ENCODE results near the gene CIITA.

Gene CIITA

GRCh38 chr16:10881479-10882030 lies 4.6 kb downstream of the CIITA start:
- DNase-seq: no peak

DNA sequence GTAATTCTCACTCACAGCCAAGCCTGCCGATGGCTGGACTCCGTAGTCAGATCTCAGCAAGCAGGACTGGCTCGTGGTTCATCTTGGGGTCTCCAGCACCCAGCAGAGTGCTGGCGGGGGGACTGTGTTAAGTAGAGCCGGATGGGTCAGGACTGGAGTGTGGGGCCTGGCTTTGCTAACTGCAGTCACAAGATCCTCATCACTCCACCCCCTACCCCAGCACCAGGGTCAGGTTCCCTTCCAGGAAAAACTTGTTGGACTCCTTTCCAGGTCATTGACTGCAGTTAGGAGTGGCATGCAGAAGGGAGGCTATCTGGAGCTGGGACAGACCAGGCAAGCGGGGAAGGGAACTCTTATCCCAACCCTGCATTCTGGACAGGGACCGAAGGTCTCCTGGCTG lies 6.0 kb downstream of the CIITA start:
- DNase-seq: no peak

DNA sequence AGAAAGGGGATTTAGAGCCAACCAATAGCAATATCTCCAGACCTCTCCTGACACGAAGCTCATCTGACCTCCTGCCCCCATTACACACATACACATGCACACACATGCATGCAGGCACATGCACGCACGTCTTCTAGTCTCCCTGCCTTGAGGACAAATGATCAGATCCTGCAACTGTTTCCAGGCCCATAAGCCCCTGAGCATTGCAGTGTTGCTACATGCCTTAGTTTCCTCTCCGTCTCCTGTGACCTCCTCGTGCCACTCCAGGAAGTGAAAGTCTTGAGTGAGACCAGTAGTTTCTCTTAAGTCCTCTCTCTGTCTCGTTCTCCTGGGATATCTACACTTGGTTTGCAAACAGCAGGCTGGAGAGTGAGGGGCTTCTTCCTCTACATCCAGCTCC lies 8.2 kb downstream of the CIITA start:
- DNase-seq: no peak

DNA sequence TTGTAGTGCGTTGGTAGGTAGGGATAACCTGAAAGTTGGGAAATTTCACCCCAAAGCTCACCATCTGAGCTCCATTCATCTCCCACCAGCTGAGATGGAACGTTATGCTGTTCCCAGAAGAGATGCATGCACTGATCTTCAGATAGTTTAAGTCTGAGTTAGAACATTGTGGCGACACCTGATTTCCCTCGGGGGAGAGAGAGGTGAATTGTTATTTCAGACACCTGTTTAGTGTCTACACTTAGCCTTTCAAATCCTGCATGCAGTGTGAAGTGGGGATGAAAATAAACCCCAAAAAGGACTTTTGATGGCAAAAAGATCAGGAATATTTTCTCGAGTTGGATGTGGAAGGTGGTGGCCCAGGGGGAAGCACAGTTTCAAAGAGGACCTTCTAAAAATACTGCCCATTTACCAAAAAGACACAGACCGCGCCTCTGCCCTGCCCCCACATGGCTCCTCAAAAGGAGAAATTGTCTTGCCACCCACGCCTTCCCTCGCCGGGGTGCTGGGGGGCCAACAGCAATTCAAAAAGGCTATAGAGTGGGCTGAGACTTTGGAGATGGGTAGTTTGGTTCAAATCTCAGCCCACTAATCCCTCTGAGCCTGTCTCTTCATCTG lies 11.4 kb downstream of the CIITA start:
- DNase-seq: no peak

DNA sequence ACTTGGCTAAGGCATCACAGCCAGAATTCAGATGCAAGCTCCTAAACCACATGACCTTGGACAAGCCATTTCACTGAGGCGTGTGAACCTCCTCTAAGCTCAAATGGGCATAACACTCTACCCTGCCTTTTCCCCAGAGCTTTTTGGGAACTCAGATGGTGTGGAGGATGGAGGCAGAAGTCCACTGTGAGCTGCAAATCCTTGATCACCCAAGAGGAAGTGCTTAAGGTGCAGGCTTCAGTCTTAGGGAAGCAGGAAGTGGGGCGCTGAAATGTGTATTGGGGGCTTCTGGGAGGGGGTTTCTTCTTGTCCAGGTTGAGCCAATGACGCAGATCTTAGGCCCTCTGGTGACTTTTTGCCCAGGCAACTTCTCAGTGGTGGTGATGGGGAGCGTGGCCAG lies 12.9 kb downstream of the CIITA start:
- no peak for DNase-seq

GRCh38 chr16:10892782-10893318 lies 15.8 kb downstream of the CIITA start:
- no peak for DNase-seq

DNA sequence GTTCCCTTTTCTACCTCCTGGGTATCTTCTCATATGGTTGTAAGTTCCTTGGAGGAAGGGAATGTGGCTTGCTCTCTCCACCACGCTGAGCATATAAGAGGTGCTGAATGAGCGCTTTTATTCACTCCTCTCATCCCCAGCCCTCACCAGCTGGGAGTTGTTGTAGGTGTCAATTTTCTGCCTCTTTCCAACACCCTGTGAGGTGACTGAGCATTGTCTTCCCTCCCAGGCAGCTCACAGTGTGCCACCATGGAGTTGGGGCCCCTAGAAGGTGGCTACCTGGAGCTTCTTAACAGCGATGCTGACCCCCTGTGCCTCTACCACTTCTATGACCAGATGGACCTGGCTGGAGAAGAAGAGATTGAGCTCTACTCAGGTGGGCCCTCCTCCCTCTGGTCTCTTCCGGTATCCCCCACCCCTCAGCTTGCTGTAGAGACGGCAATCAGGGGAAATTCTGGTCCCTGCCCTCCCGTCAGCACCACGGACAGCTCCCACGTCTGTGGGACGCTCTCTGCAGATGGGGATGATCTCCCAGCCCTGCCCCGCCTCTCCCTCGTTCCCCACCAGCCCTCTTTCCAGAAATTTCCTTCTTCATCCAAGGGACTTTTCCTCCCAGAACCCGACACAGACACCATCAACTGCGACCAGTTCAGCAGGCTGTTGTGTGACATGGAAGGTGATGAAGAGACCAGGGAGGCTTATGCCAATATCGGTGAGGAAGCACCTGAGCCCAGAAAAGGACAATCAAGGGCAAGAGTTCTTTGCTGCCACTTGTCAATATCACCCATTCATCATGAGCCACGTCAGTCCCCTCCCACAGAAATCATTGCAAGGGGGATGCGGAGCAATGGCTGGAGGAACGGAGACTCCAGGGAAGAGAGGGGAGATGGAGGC lies 18.3 kb downstream of the CIITA start:
- no peak for DNase-seq

DNA sequence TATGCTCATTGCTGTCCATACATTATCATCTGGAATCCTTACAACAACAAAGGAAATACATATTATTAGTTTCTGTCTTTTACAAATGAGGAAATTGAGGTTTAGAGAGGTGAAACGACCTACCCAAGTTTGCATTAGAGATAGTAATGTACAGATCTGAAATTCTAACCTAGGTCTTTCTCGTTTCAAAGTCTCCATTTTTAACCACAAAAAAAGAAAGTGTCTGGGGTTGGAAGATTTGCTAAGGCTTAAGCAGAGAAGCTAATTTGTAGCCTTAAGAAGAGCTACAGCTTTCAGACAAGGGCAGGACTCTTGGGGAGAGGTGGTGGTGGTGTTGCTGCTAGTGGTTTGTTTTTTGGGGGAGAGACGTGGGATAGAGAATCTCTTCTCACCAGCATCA lies 19.2 kb downstream of the CIITA start:
- DNase-seq: no peak

- no peak for DNase-seq
Observed at GRCh38 chr16:10896723-10897122, 19.7 kb downstream of the CIITA start.

DNA sequence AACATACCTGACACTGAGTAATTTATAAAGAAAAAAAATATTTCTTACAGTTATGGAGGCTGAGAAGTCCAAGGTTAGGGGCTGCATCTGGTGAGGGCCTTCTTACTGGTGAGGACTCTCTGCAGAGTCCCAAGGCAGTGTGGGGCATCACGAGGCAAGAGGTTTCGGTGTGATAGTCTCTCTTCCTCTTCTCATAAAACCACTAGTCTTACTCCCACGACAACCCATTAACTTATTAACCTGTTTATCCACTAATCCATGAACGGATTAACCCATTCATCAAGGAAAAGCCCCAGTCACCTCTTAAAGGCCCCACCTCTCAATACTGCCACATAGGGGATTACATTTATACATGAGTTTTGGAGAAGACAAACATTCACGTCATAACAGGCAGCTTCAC lies 20.1 kb downstream of the CIITA start:
- DNase-seq: no peak

DNA sequence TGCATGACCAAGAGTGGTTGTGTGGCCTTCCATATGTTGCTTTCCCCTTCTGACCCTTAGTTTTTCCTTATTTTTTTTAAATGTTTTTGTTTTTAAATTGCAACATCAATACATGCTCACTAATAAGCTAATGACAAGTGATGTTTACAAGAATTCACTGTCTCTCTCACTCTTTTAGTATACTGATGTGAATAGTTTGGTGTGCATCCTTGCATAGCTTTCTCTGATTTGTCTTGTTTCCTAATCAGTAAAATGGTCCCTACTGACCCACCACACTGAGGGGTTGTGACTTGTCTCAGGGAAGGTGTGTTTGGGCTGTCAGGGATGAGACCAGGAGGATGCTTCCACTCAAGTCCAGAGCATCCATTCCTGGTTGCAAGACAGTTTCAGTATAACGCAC lies 26.0 kb downstream of the CIITA start:
- DNase-seq: no peak

DNA sequence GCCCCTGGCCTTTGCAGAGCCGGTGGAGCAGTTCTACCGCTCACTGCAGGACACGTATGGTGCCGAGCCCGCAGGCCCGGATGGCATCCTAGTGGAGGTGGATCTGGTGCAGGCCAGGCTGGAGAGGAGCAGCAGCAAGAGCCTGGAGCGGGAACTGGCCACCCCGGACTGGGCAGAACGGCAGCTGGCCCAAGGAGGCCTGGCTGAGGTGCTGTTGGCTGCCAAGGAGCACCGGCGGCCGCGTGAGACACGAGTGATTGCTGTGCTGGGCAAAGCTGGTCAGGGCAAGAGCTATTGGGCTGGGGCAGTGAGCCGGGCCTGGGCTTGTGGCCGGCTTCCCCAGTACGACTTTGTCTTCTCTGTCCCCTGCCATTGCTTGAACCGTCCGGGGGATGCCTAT lies 29.5 kb downstream of the CIITA start:
- DNase-seq: no peak

- no peak for DNase-seq
Observed at GRCh38 chr16:10906914-10907756, 30.1 kb downstream of the CIITA start.

GRCh38 chr16:10907757-10908045 lies 30.7 kb downstream of the CIITA start:
- no peak for DNase-seq

DNA sequence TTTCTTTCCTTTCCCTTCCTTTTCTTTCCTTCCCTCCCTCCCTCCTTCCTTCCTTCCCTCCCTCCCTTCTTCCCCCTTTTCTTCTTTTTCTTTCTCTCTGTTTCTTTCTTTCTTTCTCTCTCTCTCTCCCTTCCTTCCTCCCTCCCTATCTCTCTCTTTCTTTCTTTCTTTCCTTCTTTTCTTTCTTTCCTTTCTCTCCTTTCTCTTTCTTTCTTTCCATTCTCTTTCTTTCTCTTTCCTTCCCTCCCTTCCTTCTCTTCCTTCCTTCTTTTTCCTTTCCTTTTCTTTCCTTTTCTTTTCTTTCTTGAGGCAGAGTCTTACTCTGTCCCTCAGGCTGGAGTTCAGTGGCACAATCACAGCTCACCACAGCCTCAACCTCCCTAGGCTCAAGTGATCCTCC lies 34.3 kb downstream of the CIITA start:
- DNase-seq: no peak

- DNase-seq: no peak
Observed at GRCh38 chr16:10916534-10916933, 39.5 kb downstream of the CIITA start.

DNA sequence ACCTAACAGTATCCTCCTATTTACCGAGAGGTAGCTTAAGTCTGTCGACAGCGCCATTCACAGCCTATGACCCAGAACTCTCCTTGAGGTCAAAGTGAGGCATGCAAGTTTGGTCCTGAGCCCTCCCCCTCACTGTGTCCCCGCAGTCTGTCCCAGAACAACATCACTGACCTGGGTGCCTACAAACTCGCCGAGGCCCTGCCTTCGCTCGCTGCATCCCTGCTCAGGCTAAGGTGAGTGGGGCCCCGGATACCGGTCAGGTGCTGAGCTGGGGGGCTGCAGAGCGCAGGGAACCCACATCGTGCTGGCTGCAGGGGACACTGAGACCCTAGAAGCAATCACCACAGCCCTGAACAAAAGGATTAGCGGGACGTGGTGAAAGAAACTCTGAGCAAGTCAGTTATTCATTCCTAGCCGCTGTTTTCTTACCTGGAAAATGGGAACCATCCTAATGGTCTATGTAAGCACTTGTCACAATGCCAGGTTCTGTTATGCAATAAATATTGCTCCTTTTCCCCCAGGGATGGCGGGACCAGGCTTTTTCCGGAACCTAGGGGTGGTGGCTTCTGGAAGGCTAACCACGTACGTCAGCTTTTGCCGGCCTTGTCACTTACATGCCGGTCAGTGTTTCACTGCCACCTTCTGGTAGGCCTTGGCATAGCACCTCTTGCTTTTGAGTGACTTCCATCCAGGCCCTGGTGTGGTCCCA lies 41.4 kb downstream of the CIITA start:
- DNase-seq: peak; percentile 82

GRCh38 chr16:10919003-10919351 lies 42.0 kb downstream of the CIITA start:
- DNase-seq: no peak

DNA sequence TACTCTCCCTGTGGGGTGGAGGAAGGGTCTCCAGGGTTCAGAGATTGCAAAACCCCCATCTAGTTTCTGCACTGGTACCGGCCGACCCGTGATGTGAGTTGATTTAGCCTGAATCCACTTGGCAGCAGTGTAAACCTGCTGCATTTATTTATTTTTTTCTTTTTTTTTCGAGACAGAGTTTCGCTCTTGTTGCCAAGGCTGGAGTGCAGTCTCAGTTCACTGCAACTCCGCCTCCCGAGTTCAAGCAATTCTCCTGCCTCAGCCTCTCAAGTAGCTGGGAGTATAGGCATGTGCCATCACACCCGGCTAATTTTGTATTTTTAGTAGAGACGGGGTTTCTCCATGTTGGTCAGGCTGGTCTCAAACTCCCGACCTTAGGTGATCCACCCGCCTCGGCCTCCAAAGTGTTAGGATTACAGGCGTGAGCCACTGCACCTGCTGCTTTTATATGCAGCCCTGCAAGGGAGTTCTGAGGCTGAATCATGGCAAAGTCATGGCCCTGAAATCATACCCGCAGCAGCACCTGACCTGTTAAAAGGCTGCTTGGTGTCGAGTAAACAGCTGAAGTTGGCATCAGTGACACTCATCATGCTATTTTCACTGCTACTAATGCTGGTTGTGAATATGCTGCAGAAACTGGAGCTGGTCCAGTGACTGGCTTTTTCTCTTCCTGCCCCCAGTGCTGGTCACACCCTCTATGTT lies 43.9 kb downstream of the CIITA start:
- no peak for DNase-seq

- no peak for DNase-seq
Observed at GRCh38 chr16:10921536-10922327, 44.7 kb downstream of the CIITA start.

Measured in CD4-positive, alpha-beta T cell treated with Interleukin-21 for 1 hour (primary cell).